Panc1 (cell line): ENCODE data around the gene HLA-DOB. TPM values are rescaled to one million over a fixed set of nuclear protein-coding genes. Genes with fewer than 3 reads are reported as not detected.

Experiments
- ATAC-seq: fragments of 200-7000 bp; cut with Tn5 transposase; 2 replicates; pipeline ENCODE4 v1.9.1; 2020; ENCODE audit warnings: mild to moderate bottlenecking, moderate library complexity
- BruUV-seq: library from RNA; stranded (reverse); fragments of 400-500 nt; replicated peaks from 2 replicates; lab custom pipeline; 2021; lab: Mats Ljungman, UMichigan
- CTCF ChIA-PET: fragments of 300-600 bp; sonication (Branson Sonifier 250); formaldehyde crosslinking; loops from one replicate; lab custom pipeline; 2022; ENCODE audit warnings: antibody characterized with exemption; lab: Charles Lee
- POLR2A ChIA-PET: fragments of 300-600 bp; sonication (Branson Sonifier 250); formaldehyde crosslinking; loops from one replicate; lab custom pipeline; 2022; ENCODE audit warnings: antibody characterized with exemption; lab: Charles Lee
- DNase-seq: peaks from one replicate; pipeline ENCODE4 v3.0.0-alpha.2; 2010; ENCODE audit warnings: low read depth, low spot score
- H3K27ac ChIP-seq: 2 replicates; pipeline ENCODE4 v1.5.1; 2011; ENCODE audit warnings: mild to moderate bottlenecking, low read length, inconsistent platforms
- H3K27me3 ChIP-seq: fragments of 200-500 bp; sonication (Bioruptor generic); 2 replicates; pipeline ENCODE4 v1.6.0; 2014; ENCODE audit warnings: low read length, inconsistent platforms; ENCODE audit not compliant: control insufficient read depth, insufficient read depth
- H3K36me3 ChIP-seq: fragments of 200-500 bp; sonication (Bioruptor generic); 2 replicates; pipeline ENCODE4 v1.5.1; 2014; ENCODE audit warnings: inconsistent platforms, mild to moderate bottlenecking, low read length, moderate library complexity; ENCODE audit not compliant: control insufficient read depth, insufficient read depth
- H3K4me1 ChIP-seq: 2 replicates; pipeline ENCODE4 v1.5.1; 2011; ENCODE audit warnings: inconsistent platforms, mild to moderate bottlenecking, low read length, moderate library complexity; ENCODE audit not compliant: control insufficient read depth, insufficient read depth
- H3K4me3 ChIP-seq, 2 experiments: 2 replicates each; pipeline ENCODE4 v1.5.1; 2011 to 2012; ENCODE audit warnings: low read depth in 2 of 2, low read length in 2 of 2, mild to moderate bottlenecking in 2 of 2, inconsistent platforms in 1 of 2, moderate library complexity in 1 of 2
- H3K9me3 ChIP-seq: fragments of 200-500 bp; sonication (Bioruptor generic); 2 replicates; pipeline ENCODE4 v1.5.1; 2014; ENCODE audit warnings: low read depth, mild to moderate bottlenecking, inconsistent platforms, low read length, moderate library complexity; ENCODE audit not compliant: control insufficient read depth, insufficient read depth
- POLR2AphosphoS5 ChIP-seq: IDR thresholded peaks from 2 replicates; pipeline ENCODE4 v1.6.1; 2012; ENCODE audit warnings: mild to moderate bottlenecking, low read depth, low read length, moderate library complexity
- SIN3A ChIP-seq: IDR thresholded peaks from 2 replicates; pipeline ENCODE4 v1.6.1; 2012; ENCODE audit warnings: low read depth, mild to moderate bottlenecking, low read length, moderate library complexity, borderline replicate concordance; ENCODE audit not compliant: insufficient read depth
- TCF7L2 ChIP-seq: IDR thresholded peaks from 2 replicates; pipeline ENCODE4 v1.6.1; 2011; ENCODE audit warnings: mild to moderate bottlenecking, low read depth, low read length, inconsistent platforms
- in situ Hi-C: cut with HindIII; loops from 2 replicates; pipeline ENCODE4 v1.10.0; 2016; ENCODE audit warnings: low sequenced_read_pairs, low pct_unique_long_range_greater_than_20kb
- intact Hi-C: fragments of 100-400 bp; cut with micrococcal nuclease; formaldehyde crosslinking; loops from one replicate; pipeline ENCODE4 v1.10.0; 2022; ENCODE audit not compliant: unreplicated experiment
- total RNA-seq: library from RNA; stranded (reverse); gene quantifications from one replicate; pipeline ENCODE4 v1.2.1, GENCODE V29; 2021; ENCODE audit not compliant: unreplicated experiment
- TF ChIP-seq, protein P1 (sequence below): fragments of 450-650 bp; IDR thresholded peaks from 2 replicates; pipeline ENCODE4 v1.5.1; 2017; ENCODE audit warnings: mild to moderate bottlenecking
- TF ChIP-seq, protein P2 (sequence below), 2 experiments: IDR thresholded peaks; 2 replicates each; pipeline ENCODE4 v1.6.1; 2011 to 2012; ENCODE audit warnings: low read depth in 2 of 2, control low read depth in 1 of 2, low read length in 1 of 2, mild to moderate bottlenecking in 1 of 2, moderate library complexity in 1 of 2; ENCODE audit not compliant: insufficient read depth in 1 of 2

HLA-DOB gene
- total RNA-seq, 1 experiment from 2014 or later = 0.39 TPM

DNA sequence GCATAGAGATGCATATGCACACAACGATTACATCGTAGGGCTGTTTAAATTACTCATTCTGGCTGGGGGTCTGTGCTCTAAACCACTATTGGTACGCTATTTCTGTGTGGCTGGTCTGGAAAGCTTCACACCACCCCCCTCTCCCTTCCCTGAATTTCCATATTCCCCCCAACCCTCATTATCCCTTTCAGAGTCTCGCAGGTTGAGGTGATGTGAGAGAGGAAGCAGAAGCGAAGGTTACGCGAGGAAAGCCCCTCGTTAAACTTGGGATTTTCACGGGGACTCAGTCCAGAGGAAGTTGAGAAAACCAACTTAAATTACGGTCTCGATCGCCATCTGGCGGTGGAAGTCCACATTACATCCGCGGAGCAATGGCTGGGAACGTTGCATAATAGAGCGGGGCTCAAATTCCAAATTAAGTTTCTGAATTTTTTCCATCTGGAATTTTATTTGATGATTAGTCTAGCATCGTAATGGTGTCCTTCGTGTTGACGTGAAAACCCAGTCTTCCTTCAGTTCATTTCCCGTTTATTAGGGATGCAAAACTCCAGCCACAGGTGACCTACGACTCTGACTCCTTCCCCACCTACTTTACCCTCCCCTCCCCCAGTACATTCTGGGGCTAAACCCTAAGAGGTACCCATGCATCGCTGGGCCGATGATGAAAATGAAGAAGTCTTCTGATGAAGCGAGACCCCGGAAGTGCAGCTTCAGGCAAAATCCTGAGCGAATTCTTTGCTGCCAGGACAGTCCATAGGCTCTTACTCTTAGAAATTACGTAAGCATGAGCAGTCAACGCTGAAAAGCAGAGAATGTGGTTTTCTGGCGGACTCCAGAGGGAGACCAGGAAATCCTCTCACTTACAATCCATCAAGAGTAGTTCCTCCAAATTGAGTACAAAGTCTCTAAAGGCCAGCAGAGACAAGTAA, 19.7 kb downstream of the HLA-DOB start:
- DNase-seq (peak; percentile 46), ATAC-seq (peak; percentile 91)
- BruUV-seq = no TSS peak
- Histone ChIP-seq H3K36me3 (no peaks in the 10 kb centered on the region), H3K27me3 (peaks cover 37% of the 10 kb centered on the region), H3K4me3 (peak overlapping the region; percentile 21 to 25), H3K4me1 (peaks cover 3% of the 10 kb centered on the region), H3K27ac (no peak overlapping the region), H3K9me3 (no peaks in the 10 kb centered on the region)
- intact Hi-C loops (loop anchor here (5.0 kb wide), 2 partner anchors 365 to 380 kb away; no protein-coding TSS in a partner anchor), in situ Hi-C loops (no loop called here)
- no peak for TF ChIP-seq POLR2AphosphoS5
- no peak for TF ChIP-seq SIN3A
- TF ChIP-seq TCF7L2 = no peak
- TF ChIP-seq, protein P1, sequence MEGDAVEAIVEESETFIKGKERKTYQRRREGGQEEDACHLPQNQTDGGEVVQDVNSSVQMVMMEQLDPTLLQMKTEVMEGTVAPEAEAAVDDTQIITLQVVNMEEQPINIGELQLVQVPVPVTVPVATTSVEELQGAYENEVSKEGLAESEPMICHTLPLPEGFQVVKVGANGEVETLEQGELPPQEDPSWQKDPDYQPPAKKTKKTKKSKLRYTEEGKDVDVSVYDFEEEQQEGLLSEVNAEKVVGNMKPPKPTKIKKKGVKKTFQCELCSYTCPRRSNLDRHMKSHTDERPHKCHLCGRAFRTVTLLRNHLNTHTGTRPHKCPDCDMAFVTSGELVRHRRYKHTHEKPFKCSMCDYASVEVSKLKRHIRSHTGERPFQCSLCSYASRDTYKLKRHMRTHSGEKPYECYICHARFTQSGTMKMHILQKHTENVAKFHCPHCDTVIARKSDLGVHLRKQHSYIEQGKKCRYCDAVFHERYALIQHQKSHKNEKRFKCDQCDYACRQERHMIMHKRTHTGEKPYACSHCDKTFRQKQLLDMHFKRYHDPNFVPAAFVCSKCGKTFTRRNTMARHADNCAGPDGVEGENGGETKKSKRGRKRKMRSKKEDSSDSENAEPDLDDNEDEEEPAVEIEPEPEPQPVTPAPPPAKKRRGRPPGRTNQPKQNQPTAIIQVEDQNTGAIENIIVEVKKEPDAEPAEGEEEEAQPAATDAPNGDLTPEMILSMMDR = peak; percentile 88
- TF ChIP-seq, protein P2, sequence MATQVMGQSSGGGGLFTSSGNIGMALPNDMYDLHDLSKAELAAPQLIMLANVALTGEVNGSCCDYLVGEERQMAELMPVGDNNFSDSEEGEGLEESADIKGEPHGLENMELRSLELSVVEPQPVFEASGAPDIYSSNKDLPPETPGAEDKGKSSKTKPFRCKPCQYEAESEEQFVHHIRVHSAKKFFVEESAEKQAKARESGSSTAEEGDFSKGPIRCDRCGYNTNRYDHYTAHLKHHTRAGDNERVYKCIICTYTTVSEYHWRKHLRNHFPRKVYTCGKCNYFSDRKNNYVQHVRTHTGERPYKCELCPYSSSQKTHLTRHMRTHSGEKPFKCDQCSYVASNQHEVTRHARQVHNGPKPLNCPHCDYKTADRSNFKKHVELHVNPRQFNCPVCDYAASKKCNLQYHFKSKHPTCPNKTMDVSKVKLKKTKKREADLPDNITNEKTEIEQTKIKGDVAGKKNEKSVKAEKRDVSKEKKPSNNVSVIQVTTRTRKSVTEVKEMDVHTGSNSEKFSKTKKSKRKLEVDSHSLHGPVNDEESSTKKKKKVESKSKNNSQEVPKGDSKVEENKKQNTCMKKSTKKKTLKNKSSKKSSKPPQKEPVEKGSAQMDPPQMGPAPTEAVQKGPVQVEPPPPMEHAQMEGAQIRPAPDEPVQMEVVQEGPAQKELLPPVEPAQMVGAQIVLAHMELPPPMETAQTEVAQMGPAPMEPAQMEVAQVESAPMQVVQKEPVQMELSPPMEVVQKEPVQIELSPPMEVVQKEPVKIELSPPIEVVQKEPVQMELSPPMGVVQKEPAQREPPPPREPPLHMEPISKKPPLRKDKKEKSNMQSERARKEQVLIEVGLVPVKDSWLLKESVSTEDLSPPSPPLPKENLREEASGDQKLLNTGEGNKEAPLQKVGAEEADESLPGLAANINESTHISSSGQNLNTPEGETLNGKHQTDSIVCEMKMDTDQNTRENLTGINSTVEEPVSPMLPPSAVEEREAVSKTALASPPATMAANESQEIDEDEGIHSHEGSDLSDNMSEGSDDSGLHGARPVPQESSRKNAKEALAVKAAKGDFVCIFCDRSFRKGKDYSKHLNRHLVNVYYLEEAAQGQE (IDR thresholded peaks at IDR 0.05; ENCODE audit: insufficient read depth in 1 of 2, low read depth in 2 of 2, low read length in 1 of 2) = no peak
- POLR2A ChIA-PET = no interaction called here
- CTCF ChIA-PET = interaction anchor here (0.8 to 1.2 kb wide), 2 partner anchors 11 to 97 kb away, joined by 3 to 5 read pairs; no protein-coding TSS in a partner anchor

DNA sequence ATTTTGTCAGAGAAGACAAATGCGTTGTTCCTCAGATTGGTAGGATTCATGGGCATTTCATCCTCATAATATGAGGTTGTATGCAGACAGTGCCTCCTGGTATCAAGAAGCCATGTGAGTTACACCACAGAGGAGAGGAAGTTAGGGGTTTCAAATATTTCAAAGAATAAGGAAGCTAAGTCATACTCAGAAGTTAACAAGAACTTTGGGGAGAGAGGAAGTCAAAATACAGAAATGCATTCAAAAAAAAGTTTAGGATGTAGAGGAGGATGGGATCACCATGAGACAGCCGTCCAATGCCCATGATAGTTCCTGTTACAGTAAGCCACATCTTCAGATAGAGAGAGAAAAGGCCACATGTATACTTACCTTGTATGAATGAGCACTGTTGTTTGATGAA, 22.3 kb downstream of the HLA-DOB start:
- no peak for ATAC-seq
- BruUV-seq = no TSS peak
- peaks cover 3% of the 10 kb centered on the region for H3K4me1 ChIP-seq
- in situ Hi-C loops (no loop called here), intact Hi-C loops (no loop called here)
- POLR2A ChIA-PET = interaction anchor here (0.6 kb wide), 1 partner anchor 65 kb away, joined by 6 read pairs; no protein-coding TSS in a partner anchor
- TF ChIP-seq, protein P1 = no peak
- TF ChIP-seq POLR2AphosphoS5 (no peak), SIN3A (no peak), TCF7L2 (no peak)
- TF ChIP-seq, protein P2 (IDR thresholded peaks at IDR 0.05; ENCODE audit: insufficient read depth in 1 of 2, low read depth in 2 of 2, low read length in 1 of 2) = no peak
- H3K36me3 ChIP-seq = no peaks in the 10 kb centered on the region
- no peak overlapping the region for H3K4me3 ChIP-seq
- CTCF ChIA-PET = no interaction called here
- H3K27me3 ChIP-seq = peaks cover 30% of the 10 kb centered on the region
- H3K27ac ChIP-seq = no peak overlapping the region
- no peak for DNase-seq
- no peaks in the 10 kb centered on the region for H3K9me3 ChIP-seq
